Mesenchymal stem cell (in vitro differentiated cells and primary cell): ENCODE results near the gene PGS1. TPM values are rescaled to one million over a fixed set of nuclear protein-coding genes. Genes with fewer than 3 reads are reported as not detected.

Experiments
- small RNA-seq: library from polyadenylated mRNA; stranded (forward); fragments of <200 nt; extraction: miRNeasy Mini kit (QIAGEN cat#:217004); gene quantifications from one replicate; pipeline ENCODE3, GENCODE V24; 2013; ENCODE audit warnings: low read depth

The PGS1 gene

Small RNAs within 50 kb of the gene (small RNA-seq; reads per million reads assigned to genes)
- gene RF00415 (not detected), gene RN7SL236P (not detected)
